ENCODE results near the gene XCR1.
"Not testable (repeated sequence)": the region's sequence is repeated elsewhere in the genome, so short reads cannot be mapped to it uniquely, and the experiment has no call there.

XCR1 gene

GRCh38 chr3:46027021-46027705 lies at the start of gene XCR1:
Gene XCR1, minus strand, starts transcription at chr3:46027483. Its CDS starts 5,536 bp downstream, at chr3:46021947.
- no peak for DNase-seq (ENCODE audit: low read depth in 2 of 2)

GRCh38 chr3:46076606-46077005 lies 49.3 kb upstream of the XCR1 start:
- no peak for DNase-seq (ENCODE audit: low read depth in 2 of 2)

GRCh38 chr3:46075816-46076215 lies 48.5 kb upstream of the XCR1 start:
- no peak for DNase-seq (ENCODE audit: low read depth in 2 of 2)

GRCh38 chr3:46071222-46071858 lies 44.1 kb upstream of the XCR1 start:
- no peak for DNase-seq (ENCODE audit: low read depth in 2 of 2)

- no peak for DNase-seq (ENCODE audit: low read depth in 2 of 2)
These were observed 43.4 kb upstream of the XCR1 start for GRCh38 chr3:46070595-46071093.

- no peak for DNase-seq (ENCODE audit: low read depth in 2 of 2)
These were observed 41.2 kb upstream of the XCR1 start for GRCh38 chr3:46068501-46068900.

- DNase-seq (ENCODE audit: low read depth in 2 of 2): no peak
These were observed 40.1 kb upstream of the XCR1 start for GRCh38 chr3:46067401-46067800.

- DNase-seq (ENCODE audit: low read depth in 2 of 2): no peak
These were observed 38.5 kb upstream of the XCR1 start for GRCh38 chr3:46065750-46066256.

GRCh38 chr3:46065294-46065705 lies 38.0 kb upstream of the XCR1 start:
- no peak for DNase-seq (ENCODE audit: low read depth in 2 of 2)

GRCh38 chr3:46062679-46063078 lies 35.4 kb upstream of the XCR1 start:
- no peak for DNase-seq (ENCODE audit: low read depth in 2 of 2)

GRCh38 chr3:46061887-46062286 lies 34.6 kb upstream of the XCR1 start:
- no peak for DNase-seq (ENCODE audit: low read depth in 2 of 2)

GRCh38 chr3:46061108-46061720 lies 33.9 kb upstream of the XCR1 start:
- DNase-seq (ENCODE audit: low read depth in 2 of 2): no peak

GRCh38 chr3:46060551-46060950 lies 33.3 kb upstream of the XCR1 start:
- no peak for DNase-seq (ENCODE audit: low read depth in 2 of 2)

GRCh38 chr3:46059432-46059831 lies 32.1 kb upstream of the XCR1 start:
- DNase-seq (ENCODE audit: low read depth in 2 of 2): no peak

- DNase-seq (ENCODE audit: low read depth in 2 of 2): no peak
These were observed 31.7 kb upstream of the XCR1 start for GRCh38 chr3:46058981-46059380.

GRCh38 chr3:46057716-46058115 lies 30.4 kb upstream of the XCR1 start:
- DNase-seq (ENCODE audit: low read depth in 2 of 2): no peak

- no peak for DNase-seq (ENCODE audit: low read depth in 2 of 2)
These were observed 29.4 kb upstream of the XCR1 start for GRCh38 chr3:46056686-46057085.

GRCh38 chr3:46053761-46054515 lies 26.7 kb upstream of the XCR1 start:
- DNase-seq (ENCODE audit: low read depth in 2 of 2): not testable (repeated sequence)

- not testable (repeated sequence) for DNase-seq (ENCODE audit: low read depth in 2 of 2)
These were observed 26.0 kb upstream of the XCR1 start for GRCh38 chr3:46053265-46053664.

- DNase-seq (ENCODE audit: low read depth in 2 of 2): no peak
These were observed 25.2 kb upstream of the XCR1 start for GRCh38 chr3:46052531-46052930.

- DNase-seq (ENCODE audit: low read depth in 2 of 2): no peak
These were observed 21.8 kb upstream of the XCR1 start for GRCh38 chr3:46049093-46049492.

GRCh38 chr3:46046231-46046630 lies 18.9 kb upstream of the XCR1 start:
- not testable (repeated sequence) for DNase-seq (ENCODE audit: low read depth in 2 of 2)

Data from fibroblast of skin of left biceps (primary cell).